HepG2 (cell line): ENCODE results near the gene FYB1. TPM values are rescaled to one million over a fixed set of nuclear protein-coding genes. Genes with fewer than 3 reads are reported as not detected.

Experiments used
- FOXK2 ChIP-seq: fragments of 450-650 bp; IDR thresholded peaks from 2 replicates; pipeline ENCODE4 v1.6.1; 2016
- FOXO1 ChIP-seq: sonication (generic); formaldehyde crosslinking; IDR thresholded peaks from 2 replicates; pipeline ENCODE4 v1.4.0; 2020; ENCODE audit warnings: missing genetic modification reagents
- MAF1 ChIP-seq: sonication (generic); formaldehyde crosslinking; IDR thresholded peaks from 2 replicates; pipeline ENCODE4 v1.5.0; 2020; ENCODE audit warnings: missing genetic modification reagents, borderline replicate concordance
- MAZ ChIP-seq, 2 experiments: sonication (generic) in 1 of 2; formaldehyde crosslinking in 1 of 2; IDR thresholded peaks; 2 replicates each; pipeline versions ENCODE4 v1.5.0 to v1.6.1; 2012 to 2020; ENCODE audit warnings: low read depth in 2 of 2, mild to moderate bottlenecking in 2 of 2, borderline replicate concordance in 1 of 2, improper control_type of control experiment in 1 of 2, low read length in 1 of 2, missing genetic modification reagents in 1 of 2, moderate library complexity in 1 of 2
- NR2C2 ChIP-seq: sonication (generic); formaldehyde crosslinking; IDR thresholded peaks from 2 replicates; pipeline ENCODE4 v1.4.0; 2020; ENCODE audit warnings: missing genetic modification reagents, mild to moderate bottlenecking, moderate library complexity, borderline replicate concordance
- ZNF44 ChIP-seq: sonication (generic); formaldehyde crosslinking; IDR thresholded peaks from 2 replicates; pipeline ENCODE4 v1.5.1; 2020; ENCODE audit warnings: mild to moderate bottlenecking, missing genetic modification reagents
- ZSCAN20 ChIP-seq: sonication (generic); formaldehyde crosslinking; IDR thresholded peaks from 2 replicates; pipeline ENCODE4 v1.4.0; 2020; ENCODE audit warnings: missing genetic modification reagents, mild to moderate bottlenecking, borderline replicate concordance
- polyA plus RNA-seq, 8 experiments: library from polyadenylated mRNA; depleted of rRNA in 3 of 8; stranded (reverse) in 7 of 8; unstranded in 1 of 8; fragments of >200 nt; fragmentation: Illumina TruSeq in 4 of 8; extraction: Trizol in 4 of 8; gene quantifications; 2 replicates each; pipeline versions ENCODE4 v1.2.1 to v1.2.3, GENCODE V29; 2011 to 2016; ENCODE audit warnings: low read depth in 4 of 8, missing spikeins in 1 of 8, mixed read lengths in 1 of 8; ENCODE audit not compliant: insufficient read depth in 1 of 8
- total RNA-seq, 5 experiments: library from RNA; depleted of rRNA; stranded (reverse); fragments of >200 nt; fragmentation: Illumina TruSeq; extraction: Trizol; gene quantifications; 2 replicates each; pipeline ENCODE4 v1.2.3, GENCODE V29; 2016; ENCODE audit warnings: low read depth in 1 of 5
- TF ChIP-seq, protein P1 (sequence below): sonication (generic); formaldehyde crosslinking; IDR thresholded peaks from 2 replicates; pipeline ENCODE4 v1.8.0; 2022; ENCODE audit warnings: missing genetic modification reagents, mild to moderate bottlenecking, borderline replicate concordance
- TF ChIP-seq, protein P2 (sequence below): sonication (generic); formaldehyde crosslinking; conservative IDR thresholded peaks from 2 replicates; pipeline ENCODE4 v1.8.0; 2022; ENCODE audit warnings: mild to moderate bottlenecking, moderate library complexity, missing genetic modification reagents
- TF ChIP-seq, protein P3 (sequence below): sonication (generic); formaldehyde crosslinking; IDR thresholded peaks from 2 replicates; pipeline ENCODE4 v1.4.0; 2020; ENCODE audit warnings: mild to moderate bottlenecking, missing genetic modification reagents
- TF ChIP-seq, protein P4 (sequence below): sonication (generic); formaldehyde crosslinking; IDR thresholded peaks from 2 replicates; pipeline ENCODE4 v1.5.0; 2020; ENCODE audit warnings: missing genetic modification reagents, mild to moderate bottlenecking, borderline replicate concordance
- TF ChIP-seq, protein P5 (sequence below): sonication (generic); formaldehyde crosslinking; IDR thresholded peaks from 2 replicates; pipeline ENCODE4 v1.4.0; 2020; ENCODE audit warnings: missing genetic modification reagents, borderline replicate concordance
- TF ChIP-seq, protein P6 (sequence below): IDR thresholded peaks from 2 replicates; pipeline ENCODE4 v1.6.1; 2016; ENCODE audit warnings: low read depth, missing genetic modification reagents, missing compliant biosample characterization
- TF ChIP-seq, protein P7 (sequence below): sonication (generic); formaldehyde crosslinking; IDR thresholded peaks from 2 replicates; pipeline ENCODE4 v1.4.0; 2020; ENCODE audit warnings: missing genetic modification reagents

The FYB1 gene
- total and polyA plus RNA-seq, 2 of the 13 experiments (the other 11 are each of a cell fraction or from before 2014, with no cell fraction given), result 0.03 TPM; not detected in 1

DNA sequence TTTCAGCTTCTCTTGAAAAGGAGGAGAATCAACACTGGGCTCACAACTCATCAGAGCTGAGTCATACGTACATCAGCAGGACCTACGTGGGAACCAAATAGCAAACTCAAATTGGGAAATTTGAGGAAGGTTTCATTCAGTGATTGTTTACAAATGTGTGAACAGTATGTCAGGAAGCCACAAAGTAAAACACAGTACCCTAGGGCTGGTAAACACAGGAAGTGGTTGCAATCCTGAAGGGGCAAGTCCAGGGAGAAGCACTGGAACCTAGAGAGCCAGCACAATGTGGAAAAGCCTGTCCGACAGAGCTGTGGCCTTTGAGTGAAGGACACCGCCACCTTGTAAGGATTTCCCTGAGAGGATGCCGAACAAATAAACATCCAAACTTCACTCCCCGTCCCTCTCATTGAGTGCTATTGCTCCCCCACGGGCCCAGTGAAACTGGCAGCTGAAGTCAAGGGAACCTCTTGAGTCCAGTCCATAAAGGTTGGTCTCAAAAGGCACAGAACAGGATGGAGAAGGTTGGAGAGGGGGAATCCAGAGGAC lies 118.4 kb downstream of the FYB1 start (continued):
- TF ChIP-seq, protein P1, sequence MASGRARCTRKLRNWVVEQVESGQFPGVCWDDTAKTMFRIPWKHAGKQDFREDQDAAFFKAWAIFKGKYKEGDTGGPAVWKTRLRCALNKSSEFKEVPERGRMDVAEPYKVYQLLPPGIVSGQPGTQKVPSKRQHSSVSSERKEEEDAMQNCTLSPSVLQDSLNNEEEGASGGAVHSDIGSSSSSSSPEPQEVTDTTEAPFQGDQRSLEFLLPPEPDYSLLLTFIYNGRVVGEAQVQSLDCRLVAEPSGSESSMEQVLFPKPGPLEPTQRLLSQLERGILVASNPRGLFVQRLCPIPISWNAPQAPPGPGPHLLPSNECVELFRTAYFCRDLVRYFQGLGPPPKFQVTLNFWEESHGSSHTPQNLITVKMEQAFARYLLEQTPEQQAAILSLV (CRISPR knock-in tag), result no peak
- TF ChIP-seq FOXK2, result no peak
- TF ChIP-seq, protein P2, sequence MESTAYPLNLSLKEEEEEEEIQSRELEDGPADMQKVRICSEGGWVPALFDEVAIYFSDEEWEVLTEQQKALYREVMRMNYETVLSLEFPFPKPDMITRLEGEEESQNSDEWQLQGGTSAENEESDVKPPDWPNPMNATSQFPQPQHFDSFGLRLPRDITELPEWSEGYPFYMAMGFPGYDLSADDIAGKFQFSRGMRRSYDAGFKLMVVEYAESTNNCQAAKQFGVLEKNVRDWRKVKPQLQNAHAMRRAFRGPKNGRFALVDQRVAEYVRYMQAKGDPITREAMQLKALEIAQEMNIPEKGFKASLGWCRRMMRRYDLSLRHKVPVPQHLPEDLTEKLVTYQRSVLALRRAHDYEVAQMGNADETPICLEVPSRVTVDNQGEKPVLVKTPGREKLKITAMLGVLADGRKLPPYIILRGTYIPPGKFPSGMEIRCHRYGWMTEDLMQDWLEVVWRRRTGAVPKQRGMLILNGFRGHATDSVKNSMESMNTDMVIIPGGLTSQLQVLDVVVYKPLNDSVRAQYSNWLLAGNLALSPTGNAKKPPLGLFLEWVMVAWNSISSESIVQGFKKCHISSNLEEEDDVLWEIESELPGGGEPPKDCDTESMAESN (CRISPR knock-in tag), result peak; percentile 51; the same call in 1 of the 2 replicates
- TF ChIP-seq, protein P3, sequence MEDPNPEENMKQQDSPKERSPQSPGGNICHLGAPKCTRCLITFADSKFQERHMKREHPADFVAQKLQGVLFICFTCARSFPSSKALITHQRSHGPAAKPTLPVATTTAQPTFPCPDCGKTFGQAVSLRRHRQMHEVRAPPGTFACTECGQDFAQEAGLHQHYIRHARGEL, result no peak
- TF ChIP-seq, protein P4, sequence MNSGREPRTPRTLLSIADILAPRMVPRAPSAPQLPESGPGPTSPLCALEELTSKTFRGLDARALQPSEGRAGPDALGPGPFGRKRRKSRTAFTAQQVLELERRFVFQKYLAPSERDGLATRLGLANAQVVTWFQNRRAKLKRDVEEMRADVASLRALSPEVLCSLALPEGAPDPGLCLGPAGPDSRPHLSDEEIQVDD (CRISPR knock-in tag), result no peak
- no peak for TF ChIP-seq MAZ (IDR thresholded peaks at IDR 0.05; ENCODE audit: borderline replicate concordance, low read depth, low read length)
- TF ChIP-seq MAZ (CRISPR knock-in tag; IDR thresholded peaks at IDR 0.05; ENCODE audit: low read depth), result no peak
- TF ChIP-seq FOXO1 (CRISPR knock-in tag), result peak; percentile 78
- no peak for TF ChIP-seq MAF1
- TF ChIP-seq, protein P5, sequence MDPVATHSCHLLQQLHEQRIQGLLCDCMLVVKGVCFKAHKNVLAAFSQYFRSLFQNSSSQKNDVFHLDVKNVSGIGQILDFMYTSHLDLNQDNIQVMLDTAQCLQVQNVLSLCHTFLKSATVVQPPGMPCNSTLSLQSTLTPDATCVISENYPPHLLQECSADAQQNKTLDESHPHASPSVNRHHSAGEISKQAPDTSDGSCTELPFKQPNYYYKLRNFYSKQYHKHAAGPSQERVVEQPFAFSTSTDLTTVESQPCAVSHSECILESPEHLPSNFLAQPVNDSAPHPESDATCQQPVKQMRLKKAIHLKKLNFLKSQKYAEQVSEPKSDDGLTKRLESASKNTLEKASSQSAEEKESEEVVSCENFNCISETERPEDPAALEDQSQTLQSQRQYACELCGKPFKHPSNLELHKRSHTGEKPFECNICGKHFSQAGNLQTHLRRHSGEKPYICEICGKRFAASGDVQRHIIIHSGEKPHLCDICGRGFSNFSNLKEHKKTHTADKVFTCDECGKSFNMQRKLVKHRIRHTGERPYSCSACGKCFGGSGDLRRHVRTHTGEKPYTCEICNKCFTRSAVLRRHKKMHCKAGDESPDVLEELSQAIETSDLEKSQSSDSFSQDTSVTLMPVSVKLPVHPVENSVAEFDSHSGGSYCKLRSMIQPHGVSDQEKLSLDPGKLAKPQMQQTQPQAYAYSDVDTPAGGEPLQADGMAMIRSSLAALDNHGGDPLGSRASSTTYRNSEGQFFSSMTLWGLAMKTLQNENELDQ (CRISPR knock-in tag), result no peak
- TF ChIP-seq, protein P6, sequence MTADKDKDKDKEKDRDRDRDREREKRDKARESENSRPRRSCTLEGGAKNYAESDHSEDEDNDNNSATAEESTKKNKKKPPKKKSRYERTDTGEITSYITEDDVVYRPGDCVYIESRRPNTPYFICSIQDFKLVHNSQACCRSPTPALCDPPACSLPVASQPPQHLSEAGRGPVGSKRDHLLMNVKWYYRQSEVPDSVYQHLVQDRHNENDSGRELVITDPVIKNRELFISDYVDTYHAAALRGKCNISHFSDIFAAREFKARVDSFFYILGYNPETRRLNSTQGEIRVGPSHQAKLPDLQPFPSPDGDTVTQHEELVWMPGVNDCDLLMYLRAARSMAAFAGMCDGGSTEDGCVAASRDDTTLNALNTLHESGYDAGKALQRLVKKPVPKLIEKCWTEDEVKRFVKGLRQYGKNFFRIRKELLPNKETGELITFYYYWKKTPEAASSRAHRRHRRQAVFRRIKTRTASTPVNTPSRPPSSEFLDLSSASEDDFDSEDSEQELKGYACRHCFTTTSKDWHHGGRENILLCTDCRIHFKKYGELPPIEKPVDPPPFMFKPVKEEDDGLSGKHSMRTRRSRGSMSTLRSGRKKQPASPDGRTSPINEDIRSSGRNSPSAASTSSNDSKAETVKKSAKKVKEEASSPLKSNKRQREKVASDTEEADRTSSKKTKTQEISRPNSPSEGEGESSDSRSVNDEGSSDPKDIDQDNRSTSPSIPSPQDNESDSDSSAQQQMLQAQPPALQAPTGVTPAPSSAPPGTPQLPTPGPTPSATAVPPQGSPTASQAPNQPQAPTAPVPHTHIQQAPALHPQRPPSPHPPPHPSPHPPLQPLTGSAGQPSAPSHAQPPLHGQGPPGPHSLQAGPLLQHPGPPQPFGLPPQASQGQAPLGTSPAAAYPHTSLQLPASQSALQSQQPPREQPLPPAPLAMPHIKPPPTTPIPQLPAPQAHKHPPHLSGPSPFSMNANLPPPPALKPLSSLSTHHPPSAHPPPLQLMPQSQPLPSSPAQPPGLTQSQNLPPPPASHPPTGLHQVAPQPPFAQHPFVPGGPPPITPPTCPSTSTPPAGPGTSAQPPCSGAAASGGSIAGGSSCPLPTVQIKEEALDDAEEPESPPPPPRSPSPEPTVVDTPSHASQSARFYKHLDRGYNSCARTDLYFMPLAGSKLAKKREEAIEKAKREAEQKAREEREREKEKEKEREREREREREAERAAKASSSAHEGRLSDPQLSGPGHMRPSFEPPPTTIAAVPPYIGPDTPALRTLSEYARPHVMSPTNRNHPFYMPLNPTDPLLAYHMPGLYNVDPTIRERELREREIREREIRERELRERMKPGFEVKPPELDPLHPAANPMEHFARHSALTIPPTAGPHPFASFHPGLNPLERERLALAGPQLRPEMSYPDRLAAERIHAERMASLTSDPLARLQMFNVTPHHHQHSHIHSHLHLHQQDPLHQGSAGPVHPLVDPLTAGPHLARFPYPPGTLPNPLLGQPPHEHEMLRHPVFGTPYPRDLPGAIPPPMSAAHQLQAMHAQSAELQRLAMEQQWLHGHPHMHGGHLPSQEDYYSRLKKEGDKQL (CRISPR knock-in tag), result 0 out of 2 replicates have a peak, but pooled peaks have one; percentile 29
- TF ChIP-seq ZSCAN20 (CRISPR knock-in tag), result no peak
- no peak for TF ChIP-seq ZNF44 (CRISPR knock-in tag)
- TF ChIP-seq, protein P7, sequence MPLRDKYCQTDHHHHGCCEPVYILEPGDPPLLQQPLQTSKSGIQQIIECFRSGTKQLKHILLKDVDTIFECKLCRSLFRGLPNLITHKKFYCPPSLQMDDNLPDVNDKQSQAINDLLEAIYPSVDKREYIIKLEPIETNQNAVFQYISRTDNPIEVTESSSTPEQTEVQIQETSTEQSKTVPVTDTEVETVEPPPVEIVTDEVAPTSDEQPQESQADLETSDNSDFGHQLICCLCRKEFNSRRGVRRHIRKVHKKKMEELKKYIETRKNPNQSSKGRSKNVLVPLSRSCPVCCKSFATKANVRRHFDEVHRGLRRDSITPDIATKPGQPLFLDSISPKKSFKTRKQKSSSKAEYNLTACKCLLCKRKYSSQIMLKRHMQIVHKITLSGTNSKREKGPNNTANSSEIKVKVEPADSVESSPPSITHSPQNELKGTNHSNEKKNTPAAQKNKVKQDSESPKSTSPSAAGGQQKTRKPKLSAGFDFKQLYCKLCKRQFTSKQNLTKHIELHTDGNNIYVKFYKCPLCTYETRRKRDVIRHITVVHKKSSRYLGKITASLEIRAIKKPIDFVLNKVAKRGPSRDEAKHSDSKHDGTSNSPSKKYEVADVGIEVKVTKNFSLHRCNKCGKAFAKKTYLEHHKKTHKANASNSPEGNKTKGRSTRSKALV (CRISPR knock-in tag), result peak; percentile 55; the same call in 1 of the 2 replicates
- peak; percentile 25; the same call in 1 of the 2 replicates for TF ChIP-seq NR2C2
